ENCODE data around the gene CASP14. TPM values are rescaled to one million over a fixed set of nuclear protein-coding genes. Genes with fewer than 3 reads are reported as not detected.

The CASP14 gene
- total RNA-seq, 4 donors from 2014 or later: not detected

DNA sequence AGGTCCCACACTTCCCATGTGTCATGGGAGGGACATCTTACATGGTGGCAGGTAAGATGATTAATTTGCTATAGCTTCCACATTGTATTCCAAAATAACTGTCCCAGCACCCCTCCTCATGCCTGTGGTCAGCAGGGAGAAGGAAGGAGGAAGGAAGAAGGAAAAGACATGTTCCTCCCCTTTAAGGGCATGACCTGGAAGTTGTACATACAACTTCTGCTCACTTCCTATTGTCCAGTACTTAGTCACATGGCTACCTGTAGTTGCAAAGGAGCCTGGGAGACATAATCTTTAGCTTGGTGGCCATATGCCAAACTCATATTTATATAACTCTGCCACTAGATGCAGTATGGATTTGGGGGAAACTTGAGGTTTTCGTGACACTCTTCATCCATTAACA lies 17.6 kb upstream of the CASP14 start:
- peaks cover 65% of the 10 kb centered on the region for H3K27me3 ChIP-seq
- TF ChIP-seq POLR2AphosphoS5 (IDR thresholded peaks at IDR 0.05) (no peak), POLR2A (IDR thresholded peaks at IDR 0.05) (no peak), EP300 (IDR thresholded peaks at IDR 0.05) (no peak)
- TF ChIP-seq, protein P1, sequence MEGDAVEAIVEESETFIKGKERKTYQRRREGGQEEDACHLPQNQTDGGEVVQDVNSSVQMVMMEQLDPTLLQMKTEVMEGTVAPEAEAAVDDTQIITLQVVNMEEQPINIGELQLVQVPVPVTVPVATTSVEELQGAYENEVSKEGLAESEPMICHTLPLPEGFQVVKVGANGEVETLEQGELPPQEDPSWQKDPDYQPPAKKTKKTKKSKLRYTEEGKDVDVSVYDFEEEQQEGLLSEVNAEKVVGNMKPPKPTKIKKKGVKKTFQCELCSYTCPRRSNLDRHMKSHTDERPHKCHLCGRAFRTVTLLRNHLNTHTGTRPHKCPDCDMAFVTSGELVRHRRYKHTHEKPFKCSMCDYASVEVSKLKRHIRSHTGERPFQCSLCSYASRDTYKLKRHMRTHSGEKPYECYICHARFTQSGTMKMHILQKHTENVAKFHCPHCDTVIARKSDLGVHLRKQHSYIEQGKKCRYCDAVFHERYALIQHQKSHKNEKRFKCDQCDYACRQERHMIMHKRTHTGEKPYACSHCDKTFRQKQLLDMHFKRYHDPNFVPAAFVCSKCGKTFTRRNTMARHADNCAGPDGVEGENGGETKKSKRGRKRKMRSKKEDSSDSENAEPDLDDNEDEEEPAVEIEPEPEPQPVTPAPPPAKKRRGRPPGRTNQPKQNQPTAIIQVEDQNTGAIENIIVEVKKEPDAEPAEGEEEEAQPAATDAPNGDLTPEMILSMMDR (IDR thresholded peaks at IDR 0.05): no peak
- no peaks in the 10 kb centered on the region for H3K4me1 ChIP-seq
- ATAC-seq: no peak
- H3K36me3 ChIP-seq: no peaks in the 10 kb centered on the region
- no peak overlapping the region for H3K27ac ChIP-seq
- WGBS, 2 donors (ENCODE audit: low coverage in 1 of 2): 46% methylated on average over 1 of the region's 1 CpG; no CpG with 5 or more reads in 1 of the 2 donors
- H3K4me3 ChIP-seq: no peak overlapping the region
- no peaks in the 10 kb centered on the region for H3K9me3 ChIP-seq

DNA sequence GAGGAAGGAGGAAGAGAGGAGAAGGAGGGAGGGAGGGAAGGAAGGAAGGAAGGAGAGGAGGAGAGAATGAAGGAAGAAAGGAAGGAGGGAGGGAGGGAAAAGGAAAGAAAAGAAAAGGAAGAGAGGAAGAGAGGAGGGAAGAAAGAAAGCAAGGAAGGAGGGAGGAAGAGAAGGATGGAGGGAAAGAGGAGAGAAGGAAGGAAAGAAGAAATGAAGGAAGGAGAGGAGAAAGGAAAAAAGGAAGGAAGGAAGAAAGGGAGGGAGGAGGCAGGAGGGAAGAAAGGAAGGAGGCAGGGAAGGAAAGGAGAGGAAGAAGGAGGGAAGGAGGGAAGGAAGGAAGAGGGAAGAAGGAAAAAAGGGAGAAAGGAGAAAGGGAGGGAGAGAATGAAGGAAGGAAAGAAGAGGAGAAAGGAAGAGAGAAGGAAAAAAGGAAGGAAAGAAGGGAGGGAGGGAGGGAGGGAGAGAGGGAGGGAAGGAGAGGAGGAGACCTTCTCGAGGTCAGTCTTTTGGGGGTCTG lies 13.4 kb upstream of the CASP14 start:
- Histone ChIP-seq H3K27ac (no peak overlapping the region), H3K9me3 (no peaks in the 10 kb centered on the region), H3K27me3 (peaks cover 75% of the 10 kb centered on the region), H3K4me3 (no peak overlapping the region), H3K36me3 (no peaks in the 10 kb centered on the region), H3K4me1 (no peaks in the 10 kb centered on the region)
- TF ChIP-seq EP300 (IDR thresholded peaks at IDR 0.05): no peak
- no peak for TF ChIP-seq POLR2A (IDR thresholded peaks at IDR 0.05)
- TF ChIP-seq, protein P1 (IDR thresholded peaks at IDR 0.05): no peak
- no peak for TF ChIP-seq POLR2AphosphoS5 (IDR thresholded peaks at IDR 0.05)
- 21 to 56% methylated on average over 1 of the region's 1 CpG for WGBS, 2 donors (ENCODE audit: low coverage in 1 of 2)
- ATAC-seq: no peak

DNA sequence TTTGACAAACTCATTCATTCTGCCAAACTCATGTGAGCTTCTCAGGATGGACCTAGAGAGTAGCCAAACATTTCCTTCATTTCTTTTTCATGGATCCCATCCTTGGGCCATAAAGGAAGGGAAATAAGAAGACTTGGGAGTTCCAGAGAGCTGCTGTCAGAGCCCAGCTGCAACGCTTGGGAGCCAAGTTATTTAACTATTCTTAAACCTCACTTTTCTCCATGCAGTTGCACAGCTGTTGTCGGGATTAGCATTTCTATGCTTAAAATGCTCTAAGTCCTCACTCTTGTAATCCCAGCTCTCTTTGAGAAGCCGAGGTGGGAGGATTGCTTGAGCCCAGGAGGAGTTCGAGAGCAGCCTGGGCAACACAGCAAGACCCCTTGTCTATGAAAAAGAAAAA lies 11.7 kb upstream of the CASP14 start:
- no peak for ATAC-seq
- WGBS, 2 donors (ENCODE audit: low coverage in 1 of 2): 28% methylated on average over 2 to 3 of the region's 4 CpGs

DNA sequence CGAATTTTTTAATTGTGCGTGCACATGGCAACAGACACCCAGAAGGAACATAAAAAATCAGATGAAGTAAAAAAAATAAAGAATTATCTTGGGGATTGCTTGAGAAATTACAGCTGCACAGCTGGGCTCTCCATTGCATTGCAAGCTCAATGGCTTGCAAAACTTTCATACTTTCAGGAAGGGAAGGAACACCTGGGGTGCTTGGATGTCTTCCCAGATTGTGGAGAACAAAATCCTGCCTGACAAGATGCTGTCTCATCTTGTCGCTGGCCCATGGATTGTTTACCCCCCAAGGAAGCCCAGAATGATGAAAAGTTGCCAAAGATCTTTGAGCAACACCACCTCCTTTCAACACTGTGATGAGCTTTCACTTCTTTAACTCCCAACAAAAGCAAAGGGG lies 11.0 kb upstream of the CASP14 start:
- H3K4me3 ChIP-seq: no peak overlapping the region
- WGBS, 2 donors (ENCODE audit: low coverage in 1 of 2): 65% methylated on average over 2 of the region's 3 CpGs; no CpG with 5 or more reads in 1 of the 2 donors
- no peaks in the 10 kb centered on the region for H3K36me3 ChIP-seq
- H3K27ac ChIP-seq: no peak overlapping the region
- H3K27me3 ChIP-seq: peaks cover 75% of the 10 kb centered on the region
- ATAC-seq: no peak
- TF ChIP-seq POLR2A (IDR thresholded peaks at IDR 0.05): no peak
- no peaks in the 10 kb centered on the region for H3K4me1 ChIP-seq
- H3K9me3 ChIP-seq: no peaks in the 10 kb centered on the region

More for the DNA sequence above, 11.7 kb upstream of the CASP14 start:
- TF ChIP-seq POLR2A (IDR thresholded peaks at IDR 0.05): no peak
- no peak for TF ChIP-seq EP300 (IDR thresholded peaks at IDR 0.05)
- TF ChIP-seq, protein P1 (IDR thresholded peaks at IDR 0.05): no peak
- TF ChIP-seq POLR2AphosphoS5 (IDR thresholded peaks at IDR 0.05): no peak
- Histone ChIP-seq H3K27me3 (peaks cover 79% of the 10 kb centered on the region), H3K27ac (no peak overlapping the region), H3K36me3 (no peaks in the 10 kb centered on the region), H3K4me3 (no peak overlapping the region), H3K4me1 (no peaks in the 10 kb centered on the region), H3K9me3 (no peaks in the 10 kb centered on the region)

DNA sequence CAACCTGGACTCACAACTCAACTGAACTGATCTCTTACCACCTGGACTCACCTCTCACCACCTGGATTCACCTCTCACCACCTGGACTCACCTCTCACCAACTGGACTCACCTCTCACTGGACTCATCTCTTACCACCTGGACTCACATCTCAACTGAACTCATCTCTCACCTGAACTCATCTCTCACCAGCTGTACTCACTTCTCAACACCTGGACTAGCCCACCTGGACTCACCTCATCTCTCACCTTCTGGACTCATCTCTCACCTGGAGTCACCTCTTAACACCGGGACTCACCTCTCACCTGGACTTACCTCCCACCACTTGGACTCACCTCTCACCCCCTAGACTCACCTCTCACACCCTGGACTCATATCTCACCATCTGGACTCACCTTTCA lies 7.3 kb upstream of the CASP14 start:
- no peaks in the 10 kb centered on the region for H3K9me3 ChIP-seq
- 43 to 83% methylated on average over 1 of the region's 1 CpG for WGBS, 2 donors (ENCODE audit: low coverage in 1 of 2)
- no peaks in the 10 kb centered on the region for H3K36me3 ChIP-seq
- no peak overlapping the region for H3K4me3 ChIP-seq
- ATAC-seq: no peak
- H3K27ac ChIP-seq: no peak overlapping the region
- H3K4me1 ChIP-seq: no peaks in the 10 kb centered on the region
- H3K27me3 ChIP-seq: peaks cover 49% of the 10 kb centered on the region
- TF ChIP-seq EP300 (IDR thresholded peaks at IDR 0.05): no peak
- TF ChIP-seq, protein P1 (IDR thresholded peaks at IDR 0.05): no peak
- no peak for TF ChIP-seq POLR2A (IDR thresholded peaks at IDR 0.05)
- TF ChIP-seq POLR2AphosphoS5 (IDR thresholded peaks at IDR 0.05): no peak

All from gastroesophageal sphincter (tissue), 4 donors.